GM18907 (cell line): ENCODE data around the gene RAX2.
"Not testable (repeated sequence)": the region's sequence is repeated elsewhere in the genome, so short reads cannot be mapped to it uniquely, and the experiment has no call there.

Experiments used
- ATAC-seq: cut with Tn5 transposase; IDR thresholded peaks from one replicate; pipeline ENCODE4 v1.9.1; 2021; ENCODE audit warnings: mild to moderate bottlenecking, moderate library complexity; ENCODE audit not compliant: unreplicated experiment

RAX2 gene

DNA sequence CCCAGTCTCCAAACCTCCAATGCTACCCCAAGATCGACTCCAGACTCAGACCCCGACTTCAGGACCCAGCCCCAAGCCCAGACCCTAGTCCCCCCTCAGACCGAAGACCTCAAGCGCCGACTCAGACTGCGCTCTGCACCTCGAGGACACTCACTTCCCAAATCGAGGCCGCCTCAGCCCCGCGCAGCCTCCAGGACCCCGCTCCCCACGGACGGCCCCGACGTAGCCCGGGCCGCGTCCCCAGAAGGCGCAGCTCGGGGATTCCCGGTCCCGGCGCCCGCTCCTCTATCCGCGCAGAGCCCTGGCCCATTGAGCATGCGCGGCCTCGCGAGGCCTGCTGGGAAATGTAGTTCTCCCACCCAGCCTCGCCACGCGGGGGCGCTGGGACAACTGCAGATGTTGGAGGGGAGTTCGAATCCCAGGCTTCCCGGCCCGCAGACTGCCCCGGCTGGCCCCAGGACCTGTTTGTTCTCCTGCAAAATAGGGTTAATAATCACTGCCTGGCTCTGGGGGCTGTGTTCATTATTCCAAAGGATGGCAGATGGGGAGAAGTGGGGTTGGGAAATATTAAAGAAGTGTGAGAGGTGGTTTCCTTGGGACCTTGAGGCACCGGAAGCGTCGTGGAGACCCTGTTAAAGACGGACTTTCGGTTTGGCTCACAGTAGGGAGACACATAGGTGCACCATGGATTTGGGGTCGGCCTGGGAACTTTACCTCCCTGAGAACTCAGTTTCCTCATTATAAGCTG is 10.5 kb downstream of the RAX2 start, which contains the start of gene APBA3:
TSS of gene APBA3 (minus strand) at position 311 of the 748 bp plus-strand sequence. CDS start 1,428 bp downstream, outside the sequence.
- ATAC-seq, result peak; percentile 50

GRCh38 chr19:3760871-3761361 is 11.1 kb downstream of the RAX2 start:
- no peak for ATAC-seq

GRCh38 chr19:3759482-3760254 is 12.4 kb downstream of the RAX2 start:
- ATAC-seq, result no peak

- not testable (repeated sequence) for ATAC-seq
Measured at GRCh38 chr19:3758297-3758696, 13.7 kb downstream of the RAX2 start.

DNA sequence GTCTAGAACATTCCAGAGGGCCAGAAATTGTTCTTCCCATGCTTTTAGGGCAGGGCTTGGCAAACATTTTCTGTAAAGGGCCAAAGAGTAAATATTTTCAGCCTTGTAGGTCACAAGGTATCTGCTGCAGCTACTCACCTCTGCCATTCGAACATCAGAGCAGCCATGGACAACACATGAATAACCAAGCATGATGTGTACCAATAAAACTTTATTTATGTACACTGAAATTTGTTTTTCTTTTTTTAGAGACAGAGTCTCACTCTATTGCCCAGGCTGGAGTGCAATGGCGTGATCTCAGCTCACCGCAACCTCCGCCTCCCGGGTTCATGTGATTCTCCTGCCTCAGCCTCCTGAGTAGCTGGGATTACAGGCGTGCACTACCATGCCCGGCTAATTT is 14.3 kb downstream of the RAX2 start:
- not testable (repeated sequence) for ATAC-seq

DNA sequence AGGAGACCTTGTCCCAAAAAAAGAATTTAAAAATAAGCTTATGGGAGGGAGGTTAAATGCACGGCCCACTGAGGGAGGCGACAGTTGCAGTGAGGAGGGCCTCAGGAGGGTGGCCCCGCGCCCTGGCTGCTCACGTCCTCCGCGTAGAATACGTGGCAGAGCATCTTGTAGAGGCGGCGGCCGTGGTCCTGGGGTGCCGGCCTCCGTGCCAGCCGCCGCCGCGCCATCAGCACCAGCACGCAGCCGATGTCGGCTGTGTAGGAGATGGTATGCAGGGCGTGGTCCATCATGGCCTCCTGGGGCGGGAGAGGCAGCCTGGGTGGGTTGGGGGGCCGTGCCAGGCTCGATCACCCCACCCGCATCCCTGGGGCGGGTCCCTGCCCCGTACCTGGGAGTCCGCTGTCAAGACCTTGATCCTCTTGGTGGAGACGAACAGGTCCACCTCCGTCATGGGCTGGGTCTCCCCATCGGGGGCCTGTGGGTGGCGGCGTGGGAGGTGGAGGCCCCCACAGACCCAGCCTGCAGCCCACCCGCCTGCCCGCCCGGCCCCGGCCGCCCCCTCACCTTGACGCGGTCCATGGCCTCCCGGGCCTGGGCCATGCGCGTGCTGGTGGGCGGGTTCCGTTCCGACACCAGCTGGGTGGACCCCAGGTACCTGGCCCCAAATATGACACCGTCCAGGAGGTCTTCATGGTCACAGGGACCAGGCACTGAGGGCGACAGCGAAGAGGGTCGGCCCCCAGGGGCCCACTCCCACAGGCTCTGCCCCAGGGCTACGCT is 18.2 kb downstream of the RAX2 start:
- no peak for ATAC-seq

DNA sequence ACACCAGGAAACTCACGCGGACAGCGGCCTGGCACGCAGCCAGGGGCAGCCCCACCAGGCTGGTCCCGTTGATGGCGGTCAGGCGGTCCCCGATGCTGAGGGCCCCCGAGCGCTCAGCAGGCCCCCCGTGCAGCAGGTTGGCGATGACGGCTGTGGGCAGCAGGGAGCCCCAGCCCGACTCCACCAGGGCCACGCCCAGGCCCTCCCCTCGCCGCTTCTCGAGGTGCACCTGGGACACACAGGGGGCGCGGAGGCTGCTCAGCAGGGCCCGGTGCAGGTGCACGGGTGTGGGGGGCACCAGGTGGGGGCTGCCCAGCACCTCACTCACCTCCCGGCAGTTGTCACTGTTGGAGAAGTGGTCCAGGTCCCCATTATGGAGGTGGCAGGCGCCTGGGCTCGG is 19.5 kb downstream of the RAX2 start:
- no peak for ATAC-seq

DNA sequence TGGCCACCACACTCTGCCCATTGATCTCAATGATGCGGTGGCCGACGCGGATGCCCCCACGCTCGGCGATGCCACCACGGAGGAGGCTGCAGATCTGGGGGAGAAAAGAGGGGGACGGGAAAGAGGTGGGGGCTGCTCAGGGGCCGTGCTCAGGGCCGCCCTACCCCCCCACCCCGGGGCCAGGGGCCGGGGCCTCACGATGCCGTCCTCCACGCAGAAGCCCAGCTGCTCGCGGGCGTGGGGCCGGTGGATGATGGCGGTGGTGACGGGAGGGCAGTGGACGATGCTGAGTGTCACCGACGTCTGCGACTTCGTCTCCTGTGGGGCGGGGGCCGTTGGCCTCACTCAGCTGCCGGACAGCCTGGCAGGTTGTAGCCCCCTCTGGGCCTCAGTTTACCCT is 20.8 kb downstream of the RAX2 start:
- ATAC-seq, result no peak

DNA sequence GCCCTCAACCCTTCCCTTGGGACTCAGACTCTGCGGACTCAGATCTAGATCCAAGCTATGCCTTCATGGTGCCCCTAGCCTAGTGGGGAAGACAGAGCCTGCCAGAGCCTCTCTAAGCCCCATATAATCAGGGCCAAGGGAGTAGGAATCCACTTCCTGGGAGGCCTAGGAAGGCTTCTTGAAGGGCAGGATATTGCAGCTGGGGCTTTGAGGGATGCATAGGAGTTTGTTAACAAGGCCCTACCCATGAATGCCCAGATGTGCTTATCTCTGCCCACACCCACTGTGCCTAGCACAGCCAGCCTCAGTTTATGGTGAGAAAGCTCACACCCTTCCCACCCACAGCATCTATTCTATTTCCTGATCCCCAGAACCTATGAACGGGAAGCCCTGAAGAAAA is 21.8 kb downstream of the RAX2 start:
- no peak for ATAC-seq

- ATAC-seq, result no peak
Measured at GRCh38 chr19:3748965-3749364, 23.1 kb downstream of the RAX2 start.

DNA sequence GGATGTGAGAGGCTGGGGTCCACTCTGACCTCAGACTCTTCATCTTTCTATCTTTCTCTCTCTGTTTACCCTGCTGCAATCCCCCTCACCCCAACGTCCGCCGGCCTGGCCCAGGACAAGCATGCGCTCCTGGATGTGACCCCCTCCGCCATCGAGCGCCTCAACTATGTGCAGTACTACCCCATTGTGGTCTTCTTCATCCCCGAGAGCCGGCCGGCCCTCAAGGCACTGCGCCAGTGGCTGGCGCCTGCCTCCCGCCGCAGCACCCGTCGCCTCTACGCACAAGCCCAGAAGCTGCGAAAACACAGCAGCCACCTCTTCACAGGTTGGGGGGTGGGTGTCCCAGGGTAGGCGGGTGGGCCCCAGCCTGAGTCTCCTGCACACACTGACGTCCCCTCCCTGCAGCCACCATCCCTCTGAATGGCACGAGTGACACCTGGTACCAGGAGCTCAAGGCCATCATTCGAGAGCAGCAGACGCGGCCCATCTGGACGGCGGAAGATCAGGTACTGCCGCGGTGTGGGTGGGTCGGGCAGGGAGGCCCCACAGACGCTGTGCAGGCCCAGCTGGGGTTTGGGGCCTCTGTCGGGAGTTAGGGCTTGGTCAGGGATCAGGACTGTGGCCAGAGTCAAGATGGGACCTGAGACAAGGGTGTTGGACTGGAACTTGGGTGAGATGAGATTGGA is 25.5 kb downstream of the RAX2 start:
- no peak for ATAC-seq

DNA sequence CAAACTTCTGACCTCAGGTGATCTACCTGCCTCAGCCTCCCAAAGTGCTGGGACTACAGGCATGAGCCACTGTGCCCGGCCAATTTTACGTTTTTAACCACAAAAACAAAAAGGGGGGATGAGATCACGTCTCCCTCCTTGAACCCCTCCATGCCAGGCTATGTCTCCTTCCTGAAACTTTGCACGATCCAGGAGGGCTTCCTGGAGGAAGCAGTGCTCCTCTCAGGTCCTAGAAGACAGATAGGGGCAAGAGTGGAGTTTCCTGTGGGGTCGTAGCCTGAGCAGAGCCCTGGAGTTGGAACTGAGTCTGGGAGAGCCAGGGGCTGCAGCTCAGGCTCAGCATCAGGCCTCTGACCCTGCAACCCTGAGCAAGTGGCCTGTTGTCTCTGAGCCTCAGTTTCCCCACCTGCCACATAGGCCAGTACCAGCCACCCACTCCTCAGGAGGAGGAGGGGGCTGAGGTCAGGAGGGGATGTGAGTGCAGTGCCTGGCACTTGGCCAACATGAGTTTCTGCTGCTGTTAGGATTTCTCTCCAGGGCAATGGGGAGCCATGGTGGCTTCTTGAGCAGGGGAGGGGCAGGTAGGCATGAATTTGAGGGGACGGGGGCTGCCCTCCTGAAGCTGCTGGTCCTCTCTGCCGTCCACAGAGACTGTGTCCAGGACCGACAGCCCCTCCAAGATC is 26.5 kb downstream of the RAX2 start:
- no peak for ATAC-seq

- no peak for ATAC-seq
Measured at GRCh38 chr19:3743486-3743885, 28.5 kb downstream of the RAX2 start.

DNA sequence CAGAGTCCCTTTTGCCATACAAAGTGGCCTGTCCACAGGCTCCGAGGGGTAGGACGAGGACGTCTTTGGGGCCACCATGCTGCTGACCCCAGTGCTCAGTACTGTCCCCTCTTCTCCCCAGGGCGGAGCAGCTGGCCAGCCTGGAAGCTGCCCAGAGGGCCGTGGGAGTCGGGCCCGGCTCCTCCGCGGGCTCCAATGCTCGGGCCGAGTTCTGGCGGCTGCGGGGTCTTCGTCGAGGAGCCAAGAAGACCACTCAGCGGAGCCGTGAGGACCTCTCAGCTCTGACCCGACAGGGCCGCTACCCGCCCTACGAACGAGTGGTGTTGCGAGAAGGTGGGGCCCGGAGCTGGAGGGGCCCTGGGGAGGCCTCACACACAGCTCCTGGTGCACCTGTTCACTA is 31.6 kb downstream of the RAX2 start:
- no peak for ATAC-seq

- ATAC-seq, result no peak
Measured at GRCh38 chr19:3738477-3739220, 33.4 kb downstream of the RAX2 start.

GRCh38 chr19:3737487-3738205 is 34.4 kb downstream of the RAX2 start:
- no peak for ATAC-seq

DNA sequence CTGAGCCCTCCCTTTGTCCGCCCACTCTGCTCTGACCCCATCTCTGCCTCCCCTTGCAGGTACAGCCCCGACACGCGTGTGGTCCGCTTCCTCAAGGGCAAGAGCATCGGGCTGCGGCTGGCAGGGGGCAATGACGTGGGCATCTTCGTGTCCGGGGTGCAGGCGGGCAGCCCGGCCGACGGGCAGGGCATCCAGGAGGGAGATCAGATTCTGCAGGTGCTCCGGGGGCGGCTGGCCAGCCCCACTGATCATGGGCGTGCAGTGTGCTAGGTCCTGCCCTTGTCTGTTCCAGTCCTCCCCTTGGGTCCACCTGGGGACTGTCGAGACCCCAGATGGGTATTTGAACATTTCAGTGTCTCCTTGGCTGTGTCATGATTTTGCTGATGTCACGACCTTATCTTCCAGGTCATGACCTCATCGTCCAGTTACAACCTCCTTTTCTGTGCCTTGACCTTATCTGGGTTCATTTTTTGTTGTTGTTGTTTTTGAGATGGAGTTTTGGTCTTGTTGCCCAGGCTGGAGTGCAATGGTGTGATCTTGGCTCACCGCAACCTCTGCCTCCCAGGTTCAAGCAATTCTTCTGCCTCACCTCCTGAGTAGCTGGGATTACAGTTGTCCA is 35.8 kb downstream of the RAX2 start:
- no peak for ATAC-seq

- no peak for ATAC-seq
Measured at GRCh38 chr19:3734310-3734600, 37.8 kb downstream of the RAX2 start.
